Stimulated activated CD4-positive, alpha-beta T cell treated with anti-CD3 and anti-CD28 coated beads, TNF-alpha, amount 100 ng/mL, for 48 hours (primary cell): Measurements from ENCODE around the gene NLRC4.
"Not testable (repeated sequence)": the region's sequence is repeated elsewhere in the genome, so short reads cannot be mapped to it uniquely, and the experiment has no call there.

Experiments used
- DNase-seq, 3 donors: peaks; one replicate each; pipeline ENCODE4 v3.0.0-alpha.2; 2020; ENCODE audit warnings: low read depth in 3 of 3

NLRC4 gene

DNA sequence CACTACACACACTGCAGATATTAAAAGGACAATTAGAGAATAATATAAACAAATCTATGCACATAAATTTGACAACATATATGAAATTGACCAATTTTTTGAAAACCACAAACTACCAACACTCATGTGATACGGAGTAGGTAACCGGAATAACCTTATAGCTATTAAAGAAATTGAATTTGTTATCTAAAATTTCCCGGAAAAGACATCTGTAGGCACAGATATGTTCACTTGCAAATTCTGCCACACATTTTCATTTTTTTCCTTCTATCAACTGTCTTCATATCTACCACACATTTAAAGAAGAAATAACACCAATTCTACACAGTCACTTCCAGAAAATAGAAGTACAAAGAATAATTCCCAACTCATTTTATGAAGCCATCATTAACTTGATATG, 22.4 kb downstream of the NLRC4 start:
- no peak for DNase-seq

DNA sequence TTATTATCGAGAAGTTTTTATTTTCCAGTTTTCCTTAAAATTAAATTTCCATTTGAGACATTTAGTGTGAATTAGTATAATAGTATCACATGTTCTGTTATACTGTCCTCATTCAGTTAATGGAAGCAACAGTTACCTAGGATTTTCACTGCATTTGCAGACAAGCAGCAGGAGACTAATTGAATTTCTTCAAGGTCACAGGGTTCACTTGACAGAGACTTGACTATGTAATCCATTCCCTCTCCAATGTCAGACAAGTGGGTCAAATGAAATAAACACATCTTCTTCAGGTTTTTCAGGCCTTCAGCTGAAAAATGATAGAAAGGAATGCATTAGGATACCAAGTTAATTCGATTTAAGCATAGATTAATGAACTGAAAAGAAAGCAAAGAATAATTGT, 26.7 kb downstream of the NLRC4 start:
- no peak for DNase-seq

DNA sequence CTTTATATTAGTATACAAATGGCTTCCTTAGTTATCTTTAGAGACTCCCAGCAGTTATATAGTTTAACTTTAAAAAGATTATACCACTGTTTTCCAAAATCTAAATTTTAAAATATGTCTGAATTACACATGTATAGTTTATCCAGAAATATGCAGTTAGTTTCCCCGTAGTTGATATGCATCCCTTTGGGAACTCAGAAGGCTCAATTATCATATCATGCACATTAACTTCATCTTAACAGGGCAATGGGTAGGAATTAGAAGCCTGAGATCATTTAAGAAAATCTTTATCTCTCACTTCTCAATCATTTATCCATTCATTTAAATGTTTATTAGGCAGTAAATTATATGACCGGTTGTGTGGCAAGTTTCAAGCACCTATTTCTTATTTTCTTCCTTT, 27.2 kb downstream of the NLRC4 start:
- no peak for DNase-seq

- DNase-seq: no peak
These were observed 29.4 kb downstream of the NLRC4 start for GRCh38 chr2:32235315-32235714.

GRCh38 chr2:32231959-32232358, 32.7 kb downstream of the NLRC4 start:
- DNase-seq: no peak

GRCh38 chr2:32229635-32230034, 35.1 kb downstream of the NLRC4 start:
- DNase-seq: no peak

GRCh38 chr2:32228181-32228580, 36.5 kb downstream of the NLRC4 start:
- no peak for DNase-seq

GRCh38 chr2:32227492-32227891, 37.2 kb downstream of the NLRC4 start:
- no peak for DNase-seq

DNA sequence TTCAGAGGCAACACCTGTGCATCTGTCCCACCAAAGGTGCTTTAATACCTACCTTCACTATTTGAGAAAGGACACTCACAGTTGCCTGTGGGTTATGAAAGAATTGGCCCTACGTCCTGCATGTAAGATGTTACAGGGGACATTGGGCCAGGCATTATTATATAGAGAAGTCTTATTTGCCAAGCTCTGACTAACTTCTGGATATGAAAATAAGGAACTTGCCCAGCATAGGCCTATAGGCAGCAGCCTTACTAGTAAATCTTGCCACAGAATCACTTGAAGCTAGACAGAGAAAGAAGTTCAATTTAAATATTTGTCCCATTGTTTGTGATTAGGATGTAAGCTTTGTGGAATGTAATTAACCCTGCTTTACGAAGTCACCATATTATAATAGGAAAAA, 41.7 kb downstream of the NLRC4 start:
- DNase-seq: no peak

GRCh38 chr2:32220445-32220844, 44.2 kb downstream of the NLRC4 start:
- DNase-seq: no peak

- DNase-seq: no peak
These were observed 52.4 kb downstream of the NLRC4 start for GRCh38 chr2:32212295-32212694.

- DNase-seq: no peak
These were observed 53.8 kb downstream of the NLRC4 start for GRCh38 chr2:32210767-32211408.

DNA sequence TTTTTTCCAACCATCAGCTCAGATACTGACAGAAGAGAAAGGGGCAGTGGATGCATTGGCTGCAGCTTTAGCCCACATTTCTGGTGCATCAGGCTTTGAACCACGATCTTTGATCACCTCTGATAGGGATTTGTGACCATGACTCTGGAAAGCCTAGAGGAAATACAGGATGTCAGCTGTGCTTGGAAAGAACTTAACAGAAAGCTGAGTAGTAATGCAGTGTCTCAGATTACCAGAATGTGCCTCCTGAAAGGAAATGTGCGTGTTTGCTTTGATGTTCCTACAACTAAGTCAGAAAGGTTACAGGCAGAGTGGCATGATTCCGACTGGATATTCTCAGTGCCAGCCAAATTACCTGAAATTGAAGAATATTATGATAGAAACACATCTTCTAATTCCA, 61.3 kb downstream of the NLRC4 start:
- DNase-seq: not testable (repeated sequence)

- no peak for DNase-seq
These were observed 63.9 kb downstream of the NLRC4 start for GRCh38 chr2:32200814-32201213.

- no peak for DNase-seq
These were observed 72.3 kb downstream of the NLRC4 start for GRCh38 chr2:32192418-32192817.

DNA sequence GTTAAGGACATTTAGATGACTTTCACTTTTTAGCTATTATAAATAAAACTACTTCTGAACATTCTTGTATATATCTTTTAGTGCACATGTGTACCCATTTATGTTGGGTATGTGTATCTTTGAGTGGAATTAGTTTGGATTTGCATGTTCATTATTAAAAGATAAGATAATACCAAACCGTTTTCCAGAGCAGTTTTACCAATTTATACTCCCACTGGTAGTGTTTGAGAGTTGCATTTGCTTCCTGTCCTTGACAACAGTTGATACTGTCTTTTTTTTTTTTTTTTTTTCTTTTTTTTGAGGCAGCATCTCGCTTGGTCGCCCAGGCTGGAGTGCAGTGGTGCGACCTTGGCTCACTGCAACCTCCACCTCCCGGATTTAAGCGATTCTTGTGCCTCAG, 75.7 kb downstream of the NLRC4 start:
- no peak for DNase-seq

- DNase-seq: no peak
These were observed 82.0 kb downstream of the NLRC4 start for GRCh38 chr2:32182667-32183066.
